Measurements from ENCODE around the gene XRCC3. TPM values are rescaled to one million over a fixed set of nuclear protein-coding genes. Genes with fewer than 3 reads are reported as not detected.
A peak's percentile ranks its signal among the peaks of the same experiment; 100 is the strongest.

The XRCC3 gene
- total RNA-seq, 4 donors from 2014 or later, result 7.8 to 47.6 (median 23.8) TPM

DNA sequence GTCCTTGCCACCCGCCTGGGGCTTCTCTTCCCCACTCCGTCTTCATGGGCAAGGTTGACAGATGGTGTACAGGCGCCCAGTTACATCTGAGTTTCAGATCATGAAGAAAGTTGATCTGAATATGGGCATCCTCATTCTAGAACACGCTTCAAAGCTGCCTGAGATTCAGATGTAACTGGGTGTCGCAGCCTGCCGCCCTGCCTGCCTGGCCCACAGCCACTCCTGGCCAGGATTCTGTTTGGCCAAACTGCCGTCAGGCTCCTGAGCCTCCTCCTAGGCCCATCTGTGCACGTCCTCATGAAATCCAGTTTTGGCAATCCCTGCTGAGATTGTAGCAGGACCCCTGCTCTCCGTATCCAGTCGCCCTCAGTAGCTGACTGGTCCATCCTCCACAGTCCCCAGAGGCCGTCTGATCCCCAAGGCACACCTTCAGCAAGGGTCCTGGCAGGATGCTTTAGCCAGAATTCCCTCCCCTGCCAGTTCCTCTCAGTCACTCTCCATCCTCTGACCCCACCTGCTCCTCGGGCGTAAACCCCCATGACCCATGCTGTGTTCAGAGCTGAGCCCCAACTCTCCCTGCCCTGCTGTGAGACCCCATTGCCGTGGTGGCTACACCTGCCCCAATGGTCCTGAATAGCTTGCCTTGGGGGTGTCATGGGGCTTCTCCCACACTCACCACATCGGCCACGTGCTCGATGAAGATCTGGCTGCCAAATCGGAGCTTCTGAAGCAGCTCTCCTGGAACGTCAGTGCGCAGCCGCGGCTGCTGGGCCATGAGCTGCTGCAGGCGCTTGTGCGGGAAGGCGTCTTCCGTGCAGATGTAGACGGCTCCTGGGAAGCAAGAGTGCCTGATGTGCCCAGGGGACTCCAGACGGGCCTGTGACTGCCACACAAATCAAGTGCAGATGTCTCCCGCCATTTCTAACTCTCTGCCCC is 12.5 kb downstream of the XRCC3 start:
- H3K4me1 ChIP-seq, result peaks cover 12 to 13% (median 13%) of the 10 kb centered on the region in 4 donors
- 89% methylated on average over 29 of the region's 29 CpGs; no CpG with 5 or more reads in 1 of the 2 donors for WGBS, 2 donors (ENCODE audit: low coverage in 1 of 2)

DNA sequence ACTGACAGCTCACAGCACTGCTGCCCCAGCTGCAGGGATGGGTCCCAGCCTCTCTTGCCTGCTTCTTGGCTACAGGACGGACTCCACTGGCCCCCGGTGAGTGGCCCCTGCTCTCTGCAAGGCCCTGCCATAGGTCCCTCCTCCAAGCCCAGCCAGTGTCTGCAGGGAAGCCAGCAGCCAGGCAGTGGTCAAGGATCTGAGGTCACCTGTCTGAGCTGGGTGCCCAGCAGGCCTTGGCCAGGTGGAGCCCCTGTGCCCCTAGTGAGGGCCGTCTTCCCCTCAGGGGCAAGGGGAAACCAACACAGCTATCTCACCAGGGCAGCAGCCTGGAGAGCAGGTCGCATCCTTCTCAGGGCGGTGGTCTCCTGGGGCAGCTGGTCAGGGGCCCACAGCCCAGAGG is 13.2 kb downstream of the XRCC3 start:
- intact Hi-C loops (cut with DNase I; ENCODE audit: low total_unique reads) (no loop called here), in situ Hi-C loops (cut with MboI; ENCODE audit: low pct_ligation_motif_present in 1 of 4, low pct_unique_long_range_greater_than_20kb in 1 of 4, low sequenced_read_pairs in 3 of 4) (no loop called here)
- H3K36me3 ChIP-seq, result peaks cover 0 to 3% (median 0%) of the 10 kb centered on the region in 4 donors
- WGBS, 2 donors (ENCODE audit: low coverage in 1 of 2), result 83% methylated on average over 5 of the region's 5 CpGs; no CpG with 5 or more reads in 1 of the 2 donors
- H3K4me3 ChIP-seq, result no peak overlapping the region
- H3K27ac ChIP-seq, result no peak overlapping the region
- peaks cover 16 to 20% (median 19%) of the 10 kb centered on the region in 4 donors for H3K4me1 ChIP-seq
- H3K27me3 ChIP-seq, result no peaks in the 10 kb centered on the region
- DNase-seq, result no peak
- TF ChIP-seq, protein P1, sequence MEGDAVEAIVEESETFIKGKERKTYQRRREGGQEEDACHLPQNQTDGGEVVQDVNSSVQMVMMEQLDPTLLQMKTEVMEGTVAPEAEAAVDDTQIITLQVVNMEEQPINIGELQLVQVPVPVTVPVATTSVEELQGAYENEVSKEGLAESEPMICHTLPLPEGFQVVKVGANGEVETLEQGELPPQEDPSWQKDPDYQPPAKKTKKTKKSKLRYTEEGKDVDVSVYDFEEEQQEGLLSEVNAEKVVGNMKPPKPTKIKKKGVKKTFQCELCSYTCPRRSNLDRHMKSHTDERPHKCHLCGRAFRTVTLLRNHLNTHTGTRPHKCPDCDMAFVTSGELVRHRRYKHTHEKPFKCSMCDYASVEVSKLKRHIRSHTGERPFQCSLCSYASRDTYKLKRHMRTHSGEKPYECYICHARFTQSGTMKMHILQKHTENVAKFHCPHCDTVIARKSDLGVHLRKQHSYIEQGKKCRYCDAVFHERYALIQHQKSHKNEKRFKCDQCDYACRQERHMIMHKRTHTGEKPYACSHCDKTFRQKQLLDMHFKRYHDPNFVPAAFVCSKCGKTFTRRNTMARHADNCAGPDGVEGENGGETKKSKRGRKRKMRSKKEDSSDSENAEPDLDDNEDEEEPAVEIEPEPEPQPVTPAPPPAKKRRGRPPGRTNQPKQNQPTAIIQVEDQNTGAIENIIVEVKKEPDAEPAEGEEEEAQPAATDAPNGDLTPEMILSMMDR (IDR thresholded peaks at IDR 0.05), result no peak
- TF ChIP-seq EP300 (IDR thresholded peaks at IDR 0.05; ENCODE audit: low read depth), result no peak
- no peak for TF ChIP-seq POLR2A (IDR thresholded peaks at IDR 0.05)
- H3K9me3 ChIP-seq, result no peaks in the 10 kb centered on the region

More for the DNA sequence above, 12.5 kb downstream of the XRCC3 start:
- H3K9me3 ChIP-seq, result no peaks in the 10 kb centered on the region
- peaks cover 0 to 3% (median 0%) of the 10 kb centered on the region in 4 donors for H3K36me3 ChIP-seq
- intact Hi-C loops (cut with DNase I; ENCODE audit: low total_unique reads) (no loop called here), in situ Hi-C loops (cut with MboI; ENCODE audit: low pct_ligation_motif_present in 1 of 4, low pct_unique_long_range_greater_than_20kb in 1 of 4, low sequenced_read_pairs in 3 of 4) (no loop called here)
- H3K4me3 ChIP-seq, result no peak overlapping the region
- no peaks in the 10 kb centered on the region for H3K27me3 ChIP-seq
- TF ChIP-seq EP300 (IDR thresholded peaks at IDR 0.05; ENCODE audit: low read depth) (no peak), POLR2A (IDR thresholded peaks at IDR 0.05) (no peak), POLR2AphosphoS5 (IDR thresholded peaks at IDR 0.05) (no peak)
- TF ChIP-seq, protein P1 (IDR thresholded peaks at IDR 0.05), result no peak
- no peak overlapping the region for H3K27ac ChIP-seq
- DNase-seq, result no peak

DNA sequence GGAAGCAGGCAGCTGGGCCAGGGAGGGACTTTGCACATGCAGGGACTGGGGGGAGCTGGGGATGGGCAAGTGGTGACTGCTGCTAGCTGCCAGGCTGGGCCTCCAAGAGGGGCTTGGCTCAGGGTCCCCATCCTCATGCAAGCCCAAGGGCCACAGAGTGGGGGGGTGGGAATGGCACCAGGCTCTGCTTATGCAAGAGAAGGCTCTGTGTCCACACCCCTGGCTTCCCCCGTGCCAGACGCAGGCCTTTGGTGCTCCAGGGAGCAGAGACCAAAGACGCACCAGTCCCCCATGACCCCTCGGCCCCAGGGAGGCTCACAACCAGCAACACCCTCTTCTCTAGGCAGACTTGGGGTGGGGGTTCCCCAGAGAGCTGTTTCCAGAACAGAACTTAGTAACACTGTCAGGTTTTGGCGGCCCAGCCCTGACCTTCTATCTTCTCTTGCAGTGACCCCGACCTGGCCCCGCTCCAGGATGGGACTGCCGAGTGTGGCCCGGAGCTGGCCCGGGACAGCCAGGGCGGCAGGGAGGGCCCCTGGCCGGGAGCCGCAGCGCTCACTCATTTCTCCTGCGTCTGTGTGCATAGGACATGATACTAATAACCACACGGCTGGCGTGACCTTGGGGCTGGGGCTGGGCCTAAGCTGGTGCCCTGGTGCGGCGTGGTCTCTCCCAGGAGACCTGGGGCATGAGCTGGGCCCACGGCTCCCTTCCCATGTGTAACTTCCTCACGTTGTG is 14.3 kb downstream of the XRCC3 start:
- Histone ChIP-seq H3K9me3 (no peaks in the 10 kb centered on the region), H3K4me3 (no peak overlapping the region), H3K27me3 (no peaks in the 10 kb centered on the region), H3K36me3 (peaks cover 0 to 3% (median 0%) of the 10 kb centered on the region in 4 donors), H3K27ac (no peak overlapping the region), H3K4me1 (peaks cover 21 to 31% (median 29%) of the 10 kb centered on the region in 4 donors)
- TF ChIP-seq POLR2A (IDR thresholded peaks at IDR 0.05) (no peak), EP300 (IDR thresholded peaks at IDR 0.05; ENCODE audit: low read depth) (no peak), POLR2AphosphoS5 (IDR thresholded peaks at IDR 0.05) (no peak)
- TF ChIP-seq, protein P1 (IDR thresholded peaks at IDR 0.05), result no peak
- in situ Hi-C loops (cut with MboI; ENCODE audit: low pct_ligation_motif_present in 1 of 4, low pct_unique_long_range_greater_than_20kb in 1 of 4, low sequenced_read_pairs in 3 of 4), result no loop called here
- intact Hi-C loops (cut with DNase I; ENCODE audit: low total_unique reads), result no loop called here
- peak; percentile 9 for DNase-seq
- WGBS, 2 donors (ENCODE audit: low coverage in 1 of 2), result 84 to 100% methylated on average over 1 to 20 of the region's 21 CpGs

Measured in transverse colon (tissue), 4 donors.